HG02623 (cell line): ENCODE data around the gene ATRX.
"Not testable (repeated sequence)": the region's sequence is repeated elsewhere in the genome, so short reads cannot be mapped to it uniquely, and the experiment has no call there.

Experiments used
- ATAC-seq: cut with Tn5 transposase; IDR thresholded peaks from one replicate; pipeline ENCODE4 v1.9.1; 2021; ENCODE audit warnings: moderate library complexity; ENCODE audit not compliant: unreplicated experiment

The ATRX gene

GRCh38 chrX:77622233-77622632 lies 163.8 kb downstream of the ATRX start:
- no peak for ATAC-seq

GRCh38 chrX:77621453-77621852 lies 164.6 kb downstream of the ATRX start:
- ATAC-seq: not testable (repeated sequence)

GRCh38 chrX:77617206-77617605 lies 168.8 kb downstream of the ATRX start:
- ATAC-seq: no peak

- ATAC-seq: no peak
Observed at GRCh38 chrX:77603635-77604336, 182.2 kb downstream of the ATRX start.

- ATAC-seq: no peak
Observed at GRCh38 chrX:77597511-77597910, 188.5 kb downstream of the ATRX start.

- ATAC-seq: no peak
Observed at GRCh38 chrX:77597090-77597489, 188.9 kb downstream of the ATRX start.

GRCh38 chrX:77595848-77596247 lies 190.2 kb downstream of the ATRX start:
- ATAC-seq: no peak

- ATAC-seq: no peak
Observed at GRCh38 chrX:77572322-77572721, 213.7 kb downstream of the ATRX start.

GRCh38 chrX:77565278-77565677 lies 220.7 kb downstream of the ATRX start:
- ATAC-seq: no peak

GRCh38 chrX:77564823-77565222 lies 221.2 kb downstream of the ATRX start:
- no peak for ATAC-seq

GRCh38 chrX:77561372-77561771 lies 224.6 kb downstream of the ATRX start:
- ATAC-seq: no peak

GRCh38 chrX:77556276-77556675 lies 229.7 kb downstream of the ATRX start:
- ATAC-seq: no peak

- no peak for ATAC-seq
Observed at GRCh38 chrX:77548751-77549150, 237.3 kb downstream of the ATRX start.

- ATAC-seq: not testable (repeated sequence)
Observed at GRCh38 chrX:77539778-77540177, 246.2 kb downstream of the ATRX start.

GRCh38 chrX:77531261-77531660 lies 254.8 kb downstream of the ATRX start:
- ATAC-seq: not testable (repeated sequence)

GRCh38 chrX:77528034-77528433 lies 258.0 kb downstream of the ATRX start:
- ATAC-seq: no peak

- ATAC-seq: no peak
Observed at GRCh38 chrX:77527233-77528001, 258.6 kb downstream of the ATRX start.

GRCh38 chrX:77519765-77520164 lies 266.3 kb downstream of the ATRX start:
- no peak for ATAC-seq

GRCh38 chrX:77514177-77514576 lies 271.8 kb downstream of the ATRX start:
- no peak for ATAC-seq

GRCh38 chrX:77510007-77510406 lies 276.0 kb downstream of the ATRX start:
- no peak for ATAC-seq

- no peak for ATAC-seq
Observed at GRCh38 chrX:77505227-77505626, 280.8 kb downstream of the ATRX start.

- no peak for ATAC-seq
Observed at GRCh38 chrX:77502951-77503525, 283.0 kb downstream of the ATRX start.
